HepG2 (cell line): Measurements from ENCODE around the gene DNASE2. TPM values are rescaled to one million over a fixed set of nuclear protein-coding genes. Genes with fewer than 3 reads are reported as not detected.

Source experiments
- BRF2 ChIP-seq: sonication (generic); formaldehyde crosslinking; IDR thresholded peaks from 2 replicates; pipeline ENCODE4 v1.8.1; 2022; ENCODE audit warnings: mild to moderate bottlenecking, missing genetic modification reagents
- CBX1 ChIP-seq: IDR thresholded peaks from one replicate; pipeline ENCODE4 v1.6.1; 2016; ENCODE audit warnings: antibody characterized with exemption, low read depth
- CERS6 ChIP-seq: sonication (generic); formaldehyde crosslinking; IDR thresholded peaks from 2 replicates; pipeline ENCODE4 v1.5.0; 2020; ENCODE audit warnings: missing genetic modification reagents
- ELF3 ChIP-seq: IDR thresholded peaks from 2 replicates; pipeline ENCODE4 v1.6.1; 2016; ENCODE audit warnings: missing genetic modification reagents, missing compliant biosample characterization
- FOXJ3 ChIP-seq: sonication (generic); formaldehyde crosslinking; IDR thresholded peaks from 2 replicates; pipeline ENCODE4 v1.4.0; 2020; ENCODE audit warnings: missing genetic modification reagents, mild to moderate bottlenecking, borderline replicate concordance
- GFI1 ChIP-seq: sonication (generic); formaldehyde crosslinking; IDR thresholded peaks from 2 replicates; pipeline ENCODE4 v1.5.0; 2020; ENCODE audit warnings: missing genetic modification reagents, mild to moderate bottlenecking, borderline replicate concordance
- KDM3A ChIP-seq: IDR thresholded peaks from 2 replicates; pipeline ENCODE4 v1.6.1; 2018; ENCODE audit warnings: low read depth, missing compliant biosample characterization
- MAF1 ChIP-seq: sonication (generic); formaldehyde crosslinking; IDR thresholded peaks from 2 replicates; pipeline ENCODE4 v1.5.0; 2020; ENCODE audit warnings: missing genetic modification reagents, borderline replicate concordance
- MTA3 ChIP-seq: sonication (generic); formaldehyde crosslinking; IDR thresholded peaks from 2 replicates; pipeline ENCODE4 v1.4.0; 2020; ENCODE audit warnings: missing genetic modification reagents
- PHF5A ChIP-seq: IDR thresholded peaks from one replicate; pipeline ENCODE4 v1.6.1; 2018; ENCODE audit warnings: low read depth, missing genetic modification reagents; ENCODE audit not compliant: unreplicated experiment
- PLRG1 ChIP-seq: fragments of 450-650 bp; conservative IDR thresholded peaks from 2 replicates; pipeline ENCODE4 v1.6.1; 2016
- POLR2AphosphoS2 ChIP-seq: IDR thresholded peaks from 2 replicates; pipeline ENCODE4 v1.6.1; 2011; ENCODE audit warnings: low read depth, low read length, improper control_type of control experiment
- POLR2AphosphoS5 ChIP-seq: IDR thresholded peaks from 2 replicates; pipeline ENCODE4 v1.6.1; 2012; ENCODE audit warnings: low read depth, low read length
- PREB ChIP-seq: sonication (generic); formaldehyde crosslinking; IDR thresholded peaks from 2 replicates; pipeline ENCODE4 v1.4.0; 2020; ENCODE audit warnings: missing genetic modification reagents
- RFXANK ChIP-seq: IDR thresholded peaks from 2 replicates; pipeline ENCODE4 v1.6.1; 2016
- SETDB1 ChIP-seq: sonication (generic); formaldehyde crosslinking; IDR thresholded peaks from 2 replicates; pipeline ENCODE4 v1.5.1; 2020; ENCODE audit warnings: missing genetic modification reagents, mild to moderate bottlenecking, borderline replicate concordance
- SMAD1 ChIP-seq: sonication (generic); formaldehyde crosslinking; IDR thresholded peaks from 2 replicates; pipeline ENCODE4 v1.4.0; 2020; ENCODE audit warnings: missing genetic modification reagents, low read depth, mild to moderate bottlenecking, borderline replicate concordance
- TBX2 ChIP-seq: sonication (generic); formaldehyde crosslinking; IDR thresholded peaks from 2 replicates; pipeline ENCODE4 v1.5.0; 2020; ENCODE audit warnings: missing genetic modification reagents, mild to moderate bottlenecking, borderline replicate concordance
- TERF1 ChIP-seq: sonication (generic); formaldehyde crosslinking; IDR thresholded peaks from 2 replicates; pipeline ENCODE4 v1.8.0; 2022; ENCODE audit warnings: mild to moderate bottlenecking, missing genetic modification reagents, moderate library complexity
- ZNF230 ChIP-seq: sonication (generic); formaldehyde crosslinking; IDR thresholded peaks from 2 replicates; pipeline ENCODE4 v1.4.0; 2020; ENCODE audit warnings: mild to moderate bottlenecking, missing genetic modification reagents
- ZNF232 ChIP-seq: sonication (generic); formaldehyde crosslinking; IDR thresholded peaks from 2 replicates; pipeline ENCODE4 v1.4.0; 2020; ENCODE audit warnings: missing genetic modification reagents, borderline replicate concordance
- ZNF432 ChIP-seq: sonication (generic); formaldehyde crosslinking; IDR thresholded peaks from 2 replicates; pipeline ENCODE4 v1.5.0; 2020; ENCODE audit warnings: missing genetic modification reagents, mild to moderate bottlenecking, borderline replicate concordance
- ZNF563 ChIP-seq: sonication (generic); formaldehyde crosslinking; IDR thresholded peaks from 2 replicates; pipeline ENCODE4 v1.8.0; 2022; ENCODE audit warnings: mild to moderate bottlenecking, moderate library complexity, missing genetic modification reagents
- ZNF768 ChIP-seq: sonication (generic); formaldehyde crosslinking; IDR thresholded peaks from 2 replicates; pipeline ENCODE4 v1.4.0; 2020; ENCODE audit warnings: missing genetic modification reagents
- ZNF83 ChIP-seq: sonication (generic); formaldehyde crosslinking; IDR thresholded peaks from 2 replicates; pipeline ENCODE4 v1.4.0; 2020; ENCODE audit warnings: missing genetic modification reagents, mild to moderate bottlenecking, borderline replicate concordance
- ZNF850 ChIP-seq: sonication (generic); formaldehyde crosslinking; conservative IDR thresholded peaks from 2 replicates; pipeline ENCODE4 v1.9.0; 2021; ENCODE audit warnings: mild to moderate bottlenecking, missing genetic modification reagents
- ZNF879 ChIP-seq: sonication (generic); formaldehyde crosslinking; IDR thresholded peaks from 2 replicates; pipeline ENCODE4 v1.8.1; 2023; ENCODE audit warnings: missing genetic modification reagents
- polyA plus RNA-seq, 8 experiments: library from polyadenylated mRNA; depleted of rRNA in 3 of 8; stranded (reverse) in 7 of 8; unstranded in 1 of 8; fragments of >200 nt; fragmentation: Illumina TruSeq in 4 of 8; extraction: Trizol in 4 of 8; gene quantifications; 2 replicates each; pipeline versions ENCODE4 v1.2.1 to v1.2.3, GENCODE V29; 2011 to 2016; ENCODE audit warnings: low read depth in 4 of 8, missing spikeins in 1 of 8, mixed read lengths in 1 of 8; ENCODE audit not compliant: insufficient read depth in 1 of 8
- total RNA-seq, 5 experiments: library from RNA; depleted of rRNA; stranded (reverse); fragments of >200 nt; fragmentation: Illumina TruSeq; extraction: Trizol; gene quantifications; 2 replicates each; pipeline ENCODE4 v1.2.3, GENCODE V29; 2016; ENCODE audit warnings: low read depth in 1 of 5

Gene DNASE2
- total and polyA plus RNA-seq, 2 of the 13 experiments (the other 11 are each of a cell fraction or from before 2014, with no cell fraction given) = 7.5 to 16.2 TPM

- TF ChIP-seq PREB (CRISPR knock-in tag) = no peak
- no peak for TF ChIP-seq TERF1 (CRISPR knock-in tag)
- TF ChIP-seq CBX1 = no peak
- TF ChIP-seq TBX2 = peak; percentile 49
- no peak for TF ChIP-seq MTA3
- TF ChIP-seq CERS6 = no peak
- TF ChIP-seq ZNF850 = no peak
- TF ChIP-seq MAF1 = no peak
- no peak for TF ChIP-seq SETDB1 (CRISPR knock-in tag)
- TF ChIP-seq POLR2AphosphoS5 = no peak
- TF ChIP-seq ZNF768 (CRISPR knock-in tag) = peak; percentile 36; the same call in 1 of the 2 replicates
- no peak for TF ChIP-seq SMAD1
- no peak for TF ChIP-seq RFXANK (CRISPR knock-in tag)
- TF ChIP-seq PHF5A (CRISPR knock-in tag) = no peak
- no peak for TF ChIP-seq POLR2AphosphoS2
- TF ChIP-seq ZNF232 (CRISPR knock-in tag) = no peak
- TF ChIP-seq FOXJ3 (CRISPR knock-in tag) = no peak
- TF ChIP-seq ELF3 (CRISPR knock-in tag) = peak; percentile 39; the same call in 1 of the 2 replicates
- TF ChIP-seq ZNF432 (CRISPR knock-in tag) = no peak
- TF ChIP-seq KDM3A (CRISPR knock-in tag) = peak; percentile 86; the same call in 1 of the 2 replicates
- TF ChIP-seq BRF2 = no peak
- TF ChIP-seq ZNF879 (CRISPR knock-in tag) = no peak
- peak; percentile 13; the same call in 1 of the 2 replicates for TF ChIP-seq ZNF83
- TF ChIP-seq PLRG1 = no peak
- no peak for TF ChIP-seq ZNF563 (CRISPR knock-in tag)
- 0 out of 2 replicates have a peak, but pooled peaks have one; percentile 14 for TF ChIP-seq GFI1 (CRISPR knock-in tag)
- no peak for TF ChIP-seq ZNF230 (CRISPR knock-in tag)
Measured at GRCh38 chr19:12847159-12848139, 33.8 kb downstream of the DNASE2 start (continued).
